OCI-LY1 (cell line): ENCODE results near the gene KCNJ1.

Experiments
- EZH2 ChIP-seq: fragments of 200-600 bp; sonication (generic), shearing (Covaris generic); IDR thresholded peaks from 2 replicates; pipeline ENCODE4 v1.8.0; 2017; ENCODE audit warnings: borderline replicate concordance, mixed run types, mild to moderate bottlenecking, antibody characterized with exemption, low read length, moderate library complexity, mixed read lengths
- TF ChIP-seq, protein P1 (sequence below): fragments of 200-600 bp; sonication (generic), shearing (Covaris generic); IDR thresholded peaks from 2 replicates; pipeline ENCODE4 v1.5.1; 2017; ENCODE audit warnings: mild to moderate bottlenecking, antibody characterized with exemption, low read length, moderate library complexity, mixed read lengths

DNA sequence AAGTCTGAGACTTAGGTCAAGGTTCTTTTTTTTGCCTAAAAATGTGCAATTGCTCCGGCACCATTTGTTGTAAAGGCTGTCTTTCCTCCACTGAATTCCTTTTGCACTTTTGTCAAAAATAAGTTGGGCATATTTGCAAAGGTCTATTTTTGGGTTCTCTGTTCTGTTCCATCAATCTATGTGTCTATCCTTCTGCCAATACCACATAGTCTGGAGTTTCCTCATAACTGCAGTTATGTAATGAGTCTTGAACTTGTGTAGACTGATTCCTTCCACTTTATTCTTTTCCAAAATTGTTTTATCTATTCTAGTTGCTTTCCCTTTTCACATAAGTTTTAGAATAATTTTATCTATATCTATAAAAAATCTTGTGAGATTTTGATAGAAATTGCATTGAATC lies 30.7 kb upstream of the KCNJ1 start:
- TF ChIP-seq, protein P1, sequence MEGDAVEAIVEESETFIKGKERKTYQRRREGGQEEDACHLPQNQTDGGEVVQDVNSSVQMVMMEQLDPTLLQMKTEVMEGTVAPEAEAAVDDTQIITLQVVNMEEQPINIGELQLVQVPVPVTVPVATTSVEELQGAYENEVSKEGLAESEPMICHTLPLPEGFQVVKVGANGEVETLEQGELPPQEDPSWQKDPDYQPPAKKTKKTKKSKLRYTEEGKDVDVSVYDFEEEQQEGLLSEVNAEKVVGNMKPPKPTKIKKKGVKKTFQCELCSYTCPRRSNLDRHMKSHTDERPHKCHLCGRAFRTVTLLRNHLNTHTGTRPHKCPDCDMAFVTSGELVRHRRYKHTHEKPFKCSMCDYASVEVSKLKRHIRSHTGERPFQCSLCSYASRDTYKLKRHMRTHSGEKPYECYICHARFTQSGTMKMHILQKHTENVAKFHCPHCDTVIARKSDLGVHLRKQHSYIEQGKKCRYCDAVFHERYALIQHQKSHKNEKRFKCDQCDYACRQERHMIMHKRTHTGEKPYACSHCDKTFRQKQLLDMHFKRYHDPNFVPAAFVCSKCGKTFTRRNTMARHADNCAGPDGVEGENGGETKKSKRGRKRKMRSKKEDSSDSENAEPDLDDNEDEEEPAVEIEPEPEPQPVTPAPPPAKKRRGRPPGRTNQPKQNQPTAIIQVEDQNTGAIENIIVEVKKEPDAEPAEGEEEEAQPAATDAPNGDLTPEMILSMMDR = no peak
- TF ChIP-seq EZH2 = no peak
